DMS153 (cell line): ENCODE results near the gene ERCC1.
A peak's percentile ranks its signal among the peaks of the same experiment; 100 is the strongest.
"Not testable (repeated sequence)": the region's sequence is repeated elsewhere in the genome, so short reads cannot be mapped to it uniquely, and the experiment has no call there.

Experiments
- DNase-seq: peaks from one replicate; lab custom pipeline; 2025; lab: John Stamatoyannopoulos, UW

Gene ERCC1

DNA sequence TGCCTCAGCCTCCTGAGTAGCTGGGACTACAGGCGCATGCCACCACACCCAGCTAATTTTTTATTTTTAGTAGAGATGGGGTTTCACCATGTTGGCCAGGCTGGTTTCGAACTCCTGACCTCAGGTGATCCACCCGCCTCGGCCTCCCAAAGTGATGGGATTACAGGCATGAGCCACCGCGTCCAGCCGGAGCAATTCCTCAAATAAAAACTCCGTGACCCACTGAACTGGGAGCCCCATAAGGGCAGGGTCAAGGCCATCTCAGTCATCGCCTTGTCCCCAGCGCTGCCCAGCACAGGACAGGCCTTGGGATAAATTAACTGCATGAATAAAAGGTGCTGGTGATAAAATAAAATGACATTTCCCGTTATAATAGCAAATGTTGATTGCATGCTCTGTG lies 6.2 kb upstream of the ERCC1 start:
- not testable (repeated sequence) for DNase-seq

DNA sequence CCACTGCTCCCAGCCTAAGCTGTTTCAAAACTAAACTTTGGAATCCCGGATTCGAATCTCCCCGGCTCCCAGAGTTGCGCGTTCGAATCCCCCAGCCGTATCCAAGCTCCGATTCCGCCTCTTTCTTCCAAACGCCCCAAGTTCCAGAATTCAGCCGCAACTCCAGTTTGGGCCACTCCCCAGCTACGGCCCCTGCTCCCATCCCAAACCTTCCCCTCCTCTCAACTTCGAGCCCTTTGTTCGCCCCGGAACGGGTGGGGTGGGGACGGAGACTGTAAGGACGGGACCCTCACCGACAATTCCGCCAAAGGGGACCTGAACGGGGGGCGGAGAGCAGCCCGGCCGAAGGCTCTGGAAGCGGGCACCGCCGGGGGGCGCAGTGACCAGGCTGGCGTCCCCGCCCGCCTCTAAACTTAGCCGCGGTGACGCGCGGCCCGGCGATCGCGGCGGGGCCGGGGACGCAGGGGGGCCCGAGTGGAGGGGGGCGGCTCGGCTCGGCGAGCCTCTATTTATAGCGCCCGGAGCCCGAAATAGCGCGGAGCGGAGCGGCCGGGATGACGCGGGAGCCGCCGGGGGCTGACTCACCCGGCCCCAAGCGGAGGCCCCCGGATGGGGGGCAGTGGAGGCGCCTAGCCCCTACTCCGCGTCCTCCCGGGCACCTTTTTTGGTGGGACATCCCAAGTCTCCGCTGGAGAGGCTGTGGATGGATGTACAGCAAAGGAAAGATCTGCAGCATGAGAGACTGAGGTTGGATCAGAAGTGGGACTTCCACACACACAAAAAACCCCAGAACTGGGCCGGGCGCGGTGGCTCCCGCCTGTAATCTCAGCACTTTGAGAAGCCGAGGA lies 4.9 kb upstream of the ERCC1 start:
- no peak for DNase-seq

DNA sequence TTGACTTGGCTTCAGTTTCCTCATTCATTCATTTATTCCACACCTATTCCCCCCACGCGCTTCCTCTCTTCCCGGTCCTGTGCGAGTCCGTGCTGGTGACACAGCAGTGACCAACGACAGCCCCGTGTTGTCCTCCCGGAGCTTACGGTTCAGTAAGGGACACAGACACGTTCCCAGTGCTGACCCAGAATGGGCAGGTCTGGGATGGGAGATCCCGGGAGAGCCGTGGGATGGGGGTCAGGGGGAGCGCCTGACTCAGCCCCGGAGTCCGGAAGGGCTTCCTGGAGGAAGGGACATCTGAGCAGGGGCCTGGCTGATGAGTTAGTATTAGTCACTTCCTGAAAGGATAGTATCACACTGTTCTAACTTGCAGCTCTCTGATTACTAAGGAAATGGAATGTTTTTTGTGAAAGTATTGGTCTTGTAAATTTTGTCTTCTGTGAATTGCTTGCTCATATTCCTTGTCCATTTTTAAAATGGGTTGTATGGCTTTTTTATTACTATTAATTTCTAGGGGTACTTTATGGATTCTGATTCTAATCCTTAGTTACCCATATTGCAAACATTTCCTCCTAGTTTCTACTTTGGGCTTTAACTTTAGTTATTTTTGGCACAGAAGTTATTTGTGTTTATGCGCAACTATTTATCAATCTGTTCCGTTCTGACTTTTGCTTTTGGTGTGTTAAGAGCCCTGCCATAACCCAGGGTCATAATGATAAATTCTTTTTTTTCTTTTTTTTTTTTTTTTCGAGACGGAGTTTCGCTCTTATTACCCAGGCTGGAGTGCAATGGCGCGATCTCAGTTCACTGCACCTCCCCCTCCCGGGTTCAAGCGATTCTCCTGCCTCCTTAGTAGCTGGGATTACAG lies 708 bp upstream of the ERCC1 start:
- DNase-seq, result peak; percentile 44

DNA sequence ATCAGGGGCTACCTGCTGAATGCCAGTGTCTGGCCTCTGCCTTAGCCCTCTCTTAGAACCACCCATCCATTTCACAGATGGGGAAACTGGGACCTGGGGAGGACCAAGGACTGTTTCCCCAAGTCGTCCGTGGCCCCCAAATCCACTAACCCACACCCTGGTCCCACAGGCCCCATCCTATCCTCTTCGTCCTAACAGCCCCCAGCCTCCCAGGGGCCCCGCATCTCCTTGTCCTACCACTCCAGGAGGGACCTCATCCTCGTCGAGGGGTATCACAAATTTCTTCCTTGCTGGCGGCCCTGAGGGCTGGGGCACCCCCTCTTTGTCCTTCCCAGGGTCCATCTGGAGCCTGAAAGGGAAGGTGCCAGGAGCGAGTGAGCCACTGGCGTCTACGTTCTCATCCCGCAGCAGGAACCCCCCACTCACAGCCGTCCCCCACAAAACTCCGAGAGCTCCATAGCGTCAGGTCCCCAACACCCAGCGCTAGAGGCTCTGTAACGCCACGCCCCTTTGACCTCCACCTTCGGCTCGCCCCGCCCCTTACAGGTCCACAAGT lies 606 bp downstream of the ERCC1 start:
- DNase-seq, result no peak

DNA sequence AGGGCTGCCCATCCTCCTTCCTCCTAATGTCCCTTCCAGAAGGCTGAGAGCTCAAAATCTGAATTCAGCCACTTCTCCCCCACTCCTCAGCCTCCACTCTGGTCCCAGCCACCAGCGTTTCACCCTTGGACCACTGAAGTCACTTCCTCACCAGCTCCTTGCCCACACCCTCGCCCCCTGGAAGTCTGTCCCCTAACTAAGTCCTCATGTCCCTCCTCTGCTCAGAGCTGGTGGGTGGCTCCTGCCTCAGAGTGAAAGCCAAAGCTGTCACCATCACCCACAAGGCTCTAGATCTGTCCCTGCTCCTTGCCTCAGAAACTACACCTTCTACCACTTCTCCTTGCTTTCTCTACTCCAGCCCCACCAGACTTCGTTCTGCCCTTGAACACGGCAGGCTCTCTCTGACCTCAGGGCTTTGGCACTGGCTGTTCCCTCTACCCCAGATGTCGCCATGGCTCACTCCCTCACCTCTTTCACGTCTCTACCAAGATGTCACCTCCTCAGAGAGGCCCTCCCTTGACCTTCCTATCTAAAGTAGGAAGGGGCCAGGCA lies 1.7 kb downstream of the ERCC1 start:
- DNase-seq, result no peak

DNA sequence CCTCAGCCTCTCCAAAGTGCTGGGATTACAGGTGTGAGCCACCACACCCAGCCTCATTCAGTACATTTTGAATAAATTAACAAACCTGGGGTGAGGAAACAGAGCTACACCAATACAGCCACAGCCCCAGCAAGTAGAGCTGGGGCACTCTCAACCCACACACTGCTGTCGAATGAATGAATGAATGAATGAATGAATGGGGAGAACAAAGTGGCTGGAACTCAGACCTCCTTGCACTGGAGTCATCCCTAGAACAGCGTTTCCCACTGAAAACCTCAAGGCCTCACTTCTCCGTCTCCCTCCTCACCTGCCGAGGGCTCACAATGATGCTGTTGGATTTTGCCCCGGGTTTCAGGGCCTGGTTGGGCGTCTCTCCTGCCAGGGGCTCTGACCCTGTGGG lies 2.8 kb downstream of the ERCC1 start:
- DNase-seq, result no peak

DNA sequence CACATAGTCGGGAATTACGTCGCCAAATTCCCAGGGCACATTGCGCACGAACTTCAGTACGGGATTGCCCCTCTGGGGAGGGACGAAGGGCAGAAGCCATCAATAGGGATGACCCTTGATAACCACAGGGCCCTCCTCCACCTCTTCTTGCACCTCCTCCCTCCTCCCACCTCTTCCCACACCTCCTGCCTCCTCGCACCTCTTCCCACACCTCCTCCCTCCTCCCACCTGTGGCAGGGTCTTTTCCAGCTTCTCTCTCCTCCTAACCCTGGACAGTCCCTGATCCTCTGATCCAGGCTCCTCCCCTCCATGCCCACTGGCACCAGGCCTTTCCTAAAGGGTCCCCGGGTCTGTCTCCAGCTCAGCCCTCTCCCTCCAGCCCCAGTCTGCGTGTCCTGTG lies 3.4 kb downstream of the ERCC1 start:
- DNase-seq, result no peak

DNA sequence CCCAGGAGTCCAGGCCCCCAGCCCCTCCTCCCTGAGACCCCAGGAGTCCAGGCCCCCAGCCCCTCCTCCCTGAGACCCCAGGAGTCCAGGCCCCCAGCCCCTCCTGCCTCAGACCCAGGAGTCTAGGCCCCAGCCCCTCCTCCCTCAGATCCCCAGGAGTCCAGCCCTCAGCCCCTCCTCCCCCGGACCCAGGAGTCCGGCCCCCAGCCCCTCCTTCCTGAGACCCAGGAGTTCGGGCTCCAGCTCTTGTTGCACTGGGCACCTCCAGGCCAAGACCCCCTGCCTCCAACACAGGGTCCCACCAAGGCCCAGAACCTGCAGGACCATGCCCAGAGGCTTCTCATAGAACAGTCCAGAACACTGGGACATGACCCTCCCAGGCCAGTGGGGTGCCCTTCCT lies 3.8 kb downstream of the ERCC1 start:
- no peak for DNase-seq

DNA sequence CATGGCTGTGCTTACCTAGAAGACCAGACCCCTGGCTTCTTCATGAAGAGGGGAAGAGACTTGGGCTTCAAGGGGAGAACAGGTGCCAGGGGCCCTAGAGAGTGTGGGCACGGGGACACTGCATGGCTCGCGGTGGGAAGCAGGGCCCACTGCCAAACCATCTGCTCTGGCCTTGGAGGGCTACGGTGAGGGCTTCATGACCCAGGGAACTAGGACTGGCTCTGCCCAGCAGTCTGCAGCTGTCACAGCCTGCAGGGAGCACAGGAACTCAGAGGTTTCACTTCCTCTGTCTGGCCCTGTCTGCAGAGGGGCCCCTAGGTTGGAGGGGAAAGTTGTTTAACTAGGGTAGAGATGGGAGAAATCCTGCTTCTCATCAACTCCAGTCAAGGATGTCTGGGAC lies 4.3 kb downstream of the ERCC1 start:
- no peak for DNase-seq

DNA sequence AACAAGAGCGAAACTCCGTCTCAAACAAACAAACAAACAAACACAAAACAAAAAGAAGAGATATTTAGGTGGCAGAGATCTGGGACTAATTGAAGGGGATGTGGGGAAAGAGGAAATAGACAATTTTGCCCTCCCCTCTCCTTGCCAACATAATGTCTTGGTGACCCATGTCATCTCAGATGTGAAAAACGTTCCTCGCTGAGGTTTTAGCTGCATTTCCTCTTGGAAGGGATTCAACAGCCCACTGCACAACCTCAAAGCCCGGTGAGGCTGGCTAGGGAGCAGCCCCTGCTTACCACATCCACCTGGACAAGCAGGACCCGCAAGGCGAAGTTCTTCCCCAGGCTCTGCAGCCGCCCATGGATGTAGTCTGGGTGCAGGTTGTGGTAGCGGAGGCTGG lies 4.9 kb downstream of the ERCC1 start:
- DNase-seq, result no peak

DNA sequence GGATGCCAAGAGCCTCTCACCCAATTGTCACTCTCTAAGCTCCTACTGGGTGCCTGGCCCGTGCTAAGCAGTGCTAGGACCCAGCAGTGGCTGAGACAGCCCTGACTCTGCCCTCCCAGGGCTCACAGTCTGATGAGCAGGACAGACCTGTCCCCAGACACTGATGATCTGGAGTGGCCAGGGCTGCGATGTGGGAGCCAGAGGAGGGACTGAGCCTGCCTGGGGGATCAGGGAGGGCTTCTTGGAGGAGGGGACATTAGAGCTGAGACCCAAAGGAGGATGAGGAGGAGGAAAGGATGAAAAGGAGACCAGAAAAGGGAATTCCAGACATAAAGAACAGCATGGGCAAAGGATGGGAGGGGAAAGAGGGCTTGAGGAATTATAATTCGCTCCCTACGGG lies 6.6 kb downstream of the ERCC1 start:
- DNase-seq, result no peak

DNA sequence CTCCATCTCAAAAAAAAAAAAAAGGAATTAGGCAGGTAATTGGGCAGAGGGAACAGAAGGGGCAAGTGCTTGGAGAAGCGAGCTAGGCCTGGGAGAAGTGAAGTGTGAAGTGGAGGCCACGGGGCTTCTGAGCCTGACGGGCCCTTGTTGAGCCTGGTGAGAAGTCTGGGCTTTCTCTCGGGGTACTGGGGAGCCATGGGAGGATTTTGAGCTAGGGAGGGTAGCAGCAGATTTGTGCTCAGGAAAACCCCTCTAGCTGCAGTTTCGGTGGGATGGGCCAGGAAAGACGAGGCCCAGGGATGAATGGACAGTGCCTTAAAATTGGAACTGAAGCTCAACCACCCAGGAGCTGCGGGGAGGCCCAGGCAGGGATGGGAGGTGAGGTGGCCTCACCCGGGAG lies 9.2 kb downstream of the ERCC1 start:
- DNase-seq, result no peak

DNA sequence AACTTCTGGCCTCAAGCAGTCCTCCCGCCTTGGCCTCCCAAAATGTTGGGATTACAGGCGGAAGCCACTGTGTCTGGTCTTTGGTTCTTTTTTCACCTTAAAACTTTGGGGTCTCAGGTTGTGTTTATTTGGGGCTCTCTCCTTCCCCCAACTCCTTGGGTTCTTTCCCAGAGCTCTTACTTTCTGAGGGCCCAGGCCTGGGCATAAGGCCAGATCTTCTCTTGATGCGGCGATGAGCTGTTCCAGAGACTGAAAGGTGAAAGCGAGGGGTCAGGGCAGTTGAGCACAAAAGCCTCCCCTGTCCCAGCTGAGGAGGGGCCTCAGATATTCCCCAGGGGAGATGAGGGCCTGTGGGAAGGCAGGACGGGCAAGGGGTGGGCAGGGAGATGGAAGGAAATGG lies 10.2 kb downstream of the ERCC1 start:
- DNase-seq, result no peak

DNA sequence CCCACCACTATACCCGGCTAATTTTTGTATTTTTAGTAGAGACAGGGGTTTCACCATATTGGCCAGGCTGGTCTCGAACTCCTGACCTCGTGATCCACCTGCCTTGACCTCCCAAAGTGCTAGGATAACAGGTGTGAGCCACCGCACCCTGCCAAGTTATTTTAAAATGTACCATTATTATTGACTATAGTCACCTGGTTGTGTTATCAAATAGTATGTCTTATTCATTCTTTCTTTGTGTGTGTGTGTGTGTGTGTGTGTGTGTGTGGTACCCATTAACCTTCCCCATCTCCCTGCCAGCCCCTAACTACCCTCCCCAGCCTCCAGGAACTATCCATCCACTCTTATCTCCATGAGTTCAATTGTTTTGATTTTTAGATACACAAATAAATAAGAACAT lies 13.4 kb downstream of the ERCC1 start:
- DNase-seq, result not testable (repeated sequence)

DNA sequence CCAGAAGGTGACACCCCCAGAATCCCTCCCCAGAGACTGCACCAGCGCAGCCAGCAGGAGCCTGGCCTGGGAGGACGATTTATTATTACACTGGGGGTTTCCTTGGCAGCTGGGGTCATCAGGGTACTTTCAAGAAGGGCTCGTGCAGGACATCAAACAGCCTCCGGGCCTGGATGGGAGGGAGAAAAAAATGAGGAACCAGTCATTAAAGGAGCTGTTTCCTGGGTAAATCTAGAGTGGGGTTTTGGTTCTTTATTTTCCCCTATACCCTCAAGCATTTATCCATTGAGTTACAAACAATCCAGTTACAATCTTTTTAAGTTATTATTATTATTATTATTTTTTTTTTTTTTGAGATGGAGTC lies 14.2 kb downstream of the ERCC1 start:
- no peak for DNase-seq

DNA sequence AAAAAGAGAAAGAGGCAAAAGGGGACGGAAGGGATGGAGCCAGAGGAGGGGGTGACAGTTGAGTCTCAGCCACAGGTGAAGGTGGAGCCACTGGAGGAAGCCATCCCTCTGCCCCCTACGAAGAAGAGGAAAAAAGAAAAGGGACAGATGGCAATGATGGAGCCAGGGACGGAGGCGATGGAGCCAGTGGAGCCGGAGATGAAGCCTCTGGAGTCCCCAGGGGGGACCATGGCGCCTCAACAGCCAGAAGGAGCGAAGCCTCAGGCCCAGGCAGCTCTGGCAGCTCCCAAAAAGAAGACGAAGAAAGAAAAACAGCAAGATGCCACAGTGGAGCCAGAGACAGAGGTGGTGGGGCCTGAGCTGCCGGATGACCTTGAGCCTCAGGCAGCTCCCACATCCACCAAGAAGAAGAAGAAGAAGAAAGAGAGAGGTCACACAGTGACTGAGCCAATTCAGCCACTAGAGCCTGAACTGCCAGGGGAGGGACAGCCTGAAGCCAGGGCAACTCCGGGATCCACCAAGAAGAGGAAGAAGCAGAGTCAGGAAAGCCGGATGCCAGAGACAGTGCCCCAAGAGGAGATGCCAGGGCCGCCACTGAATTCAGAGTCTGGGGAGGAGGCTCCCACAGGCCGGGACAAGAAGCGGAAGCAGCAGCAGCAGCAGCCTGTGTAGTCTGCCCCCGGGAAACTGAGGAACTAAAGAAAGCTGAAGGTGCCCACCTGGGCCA lies 14.7 kb downstream of the ERCC1 start:
- DNase-seq, result no peak

DNA sequence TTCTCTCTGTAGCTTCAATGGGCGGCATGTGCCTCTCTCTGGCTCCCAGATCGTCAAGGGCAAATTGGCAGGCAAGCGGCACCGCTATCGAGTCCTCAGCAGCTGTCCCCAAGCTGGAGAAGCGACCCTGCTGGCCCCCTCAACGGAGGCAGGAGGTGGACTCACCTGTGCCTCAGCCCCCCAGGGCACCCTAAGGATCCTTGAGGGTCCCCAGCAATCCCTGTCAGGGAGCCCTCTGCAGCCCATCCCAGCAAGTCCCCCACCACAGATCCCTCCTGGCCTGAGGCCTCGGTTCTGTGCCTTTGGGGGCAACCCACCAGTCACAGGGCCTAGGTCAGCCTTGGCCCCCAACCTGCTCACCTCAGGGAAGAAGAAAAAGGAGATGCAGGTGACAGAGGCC lies 15.6 kb downstream of the ERCC1 start:
- DNase-seq, result no peak

DNA sequence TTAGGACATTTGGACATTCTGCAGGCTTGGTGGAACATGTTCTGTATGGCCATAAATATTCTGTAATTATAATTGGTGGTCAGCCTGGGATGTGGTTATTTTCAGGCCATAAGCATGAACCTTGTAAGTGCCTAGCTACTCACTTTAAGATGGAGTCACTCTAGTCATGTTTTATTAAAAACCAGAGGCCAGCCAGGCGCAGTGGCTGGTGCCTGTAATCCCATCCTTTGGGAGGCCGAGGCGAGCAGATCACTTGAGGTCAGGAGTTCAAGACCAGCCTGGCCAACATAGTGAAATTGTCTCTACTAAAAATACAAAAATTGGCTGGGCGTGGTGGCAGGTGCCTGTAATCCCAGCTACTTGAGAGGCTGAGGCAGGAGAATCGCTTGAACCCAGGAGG lies 16.1 kb downstream of the ERCC1 start:
- DNase-seq, result not testable (repeated sequence)

DNA sequence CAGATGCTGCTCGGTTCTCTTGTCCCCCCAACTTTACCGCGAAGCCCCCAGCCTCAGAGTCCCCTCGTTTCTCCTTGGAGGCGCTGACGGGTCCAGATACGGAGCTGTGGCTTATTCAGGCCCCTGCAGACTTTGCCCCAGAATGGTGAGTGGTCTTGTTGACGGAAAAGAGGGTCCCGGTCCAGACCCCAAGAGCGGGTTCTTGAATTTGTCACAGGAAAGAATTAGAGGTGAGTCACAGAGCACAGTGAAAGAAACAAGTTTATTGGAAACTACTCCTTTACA lies 16.7 kb downstream of the ERCC1 start:
- no peak for DNase-seq

DNA sequence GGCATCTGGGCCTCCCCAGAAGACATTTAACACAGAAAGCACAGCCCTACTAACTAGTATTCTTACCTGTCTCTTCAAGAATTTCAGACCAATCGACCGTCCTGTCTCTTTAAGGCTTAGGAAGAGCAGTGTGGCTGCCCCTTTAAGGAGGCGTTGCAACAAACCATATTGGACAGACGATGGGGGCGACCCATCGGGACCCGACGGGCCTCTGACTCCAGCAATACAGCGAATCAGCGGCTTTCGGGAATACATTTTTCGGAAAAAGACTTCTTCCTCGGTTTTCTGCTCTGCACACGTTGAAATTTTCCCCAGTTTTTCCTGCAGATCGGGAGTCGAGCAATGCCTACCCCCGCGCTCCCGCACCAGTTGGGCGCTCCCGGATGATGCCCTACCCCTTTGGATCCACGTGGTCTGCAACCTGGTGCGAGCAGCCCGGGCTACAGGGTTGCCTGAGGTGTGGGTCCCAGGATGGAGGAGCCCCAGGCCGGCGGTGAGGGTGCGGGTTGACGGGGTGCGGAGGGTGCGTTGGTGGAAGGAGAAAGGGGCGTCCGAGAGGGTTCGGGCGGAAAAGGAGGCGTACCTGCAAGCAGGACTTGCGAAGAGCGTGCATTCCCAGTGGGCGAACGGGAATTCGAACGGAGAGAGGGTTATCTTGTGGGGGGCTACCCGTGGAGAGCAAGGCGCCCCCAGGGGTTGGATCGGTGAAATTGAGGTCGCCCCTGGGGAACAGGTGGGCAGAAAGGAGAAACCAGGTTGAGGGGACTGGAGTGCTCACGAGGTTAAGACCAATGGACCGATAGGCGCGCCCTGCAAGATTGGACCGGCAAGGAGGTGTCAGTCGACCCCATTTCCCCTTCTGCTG lies 17.3 kb downstream of the ERCC1 start, which contains the start of gene POLR1G:
Gene POLR1G (plus strand): TSS at position 419 of the 865 bp plus-strand sequence. CDS start 53 bp downstream, at position 472.
- DNase-seq, result peak; percentile 64
